GM18858 (cell line): ENCODE results near the gene COG3.

Source experiments
- ATAC-seq: cut with Tn5 transposase; IDR thresholded peaks from one replicate; pipeline ENCODE4 v1.9.1; 2021; ENCODE audit not compliant: unreplicated experiment

COG3 gene

GRCh38 chr13:45500492-45501174 lies 35.9 kb downstream of the COG3 start:
- ATAC-seq, result no peak

GRCh38 chr13:45501175-45501526 lies 36.4 kb downstream of the COG3 start:
- no peak for ATAC-seq

DNA sequence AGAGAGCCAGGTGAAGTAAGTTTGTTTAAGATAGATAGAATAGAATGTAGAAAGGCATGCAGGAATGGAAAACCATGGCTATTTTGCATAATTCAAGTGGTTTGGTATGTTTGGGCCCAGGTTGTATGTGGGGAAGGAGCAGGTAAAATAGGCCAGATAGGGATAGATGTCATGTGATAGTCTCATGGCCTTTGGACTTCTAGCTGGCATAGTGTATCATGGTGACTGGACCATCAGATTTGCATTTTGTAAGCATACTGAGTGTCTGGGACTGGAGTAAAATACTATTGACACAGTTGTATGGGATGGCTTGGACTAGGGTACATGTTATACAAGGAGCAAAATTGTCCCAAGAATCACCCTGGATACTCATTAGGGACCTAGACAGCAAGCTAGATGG lies 38.9 kb downstream of the COG3 start:
- no peak for ATAC-seq

DNA sequence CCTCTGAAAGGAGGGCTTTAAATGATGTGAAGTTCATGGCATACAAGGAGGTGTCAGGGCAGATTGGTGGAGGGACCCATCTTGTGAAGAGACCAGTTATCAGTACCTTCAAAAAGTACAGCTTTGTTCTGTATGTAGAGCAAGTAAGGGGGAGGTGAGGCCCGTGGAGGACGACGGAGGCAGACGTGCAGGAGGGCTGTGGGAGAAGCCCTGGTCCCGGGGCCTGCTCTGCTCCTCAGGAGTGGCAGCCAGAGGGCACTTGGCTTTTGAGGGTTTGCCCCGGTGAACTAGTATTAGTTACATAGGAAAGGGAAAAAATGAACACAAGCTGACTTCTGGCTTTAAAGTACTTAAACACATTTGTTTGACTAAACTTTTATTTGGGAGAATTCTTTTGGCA lies 42.1 kb downstream of the COG3 start:
- no peak for ATAC-seq

- no peak for ATAC-seq
These were observed 44.0 kb downstream of the COG3 start for GRCh38 chr13:45508776-45509175.

DNA sequence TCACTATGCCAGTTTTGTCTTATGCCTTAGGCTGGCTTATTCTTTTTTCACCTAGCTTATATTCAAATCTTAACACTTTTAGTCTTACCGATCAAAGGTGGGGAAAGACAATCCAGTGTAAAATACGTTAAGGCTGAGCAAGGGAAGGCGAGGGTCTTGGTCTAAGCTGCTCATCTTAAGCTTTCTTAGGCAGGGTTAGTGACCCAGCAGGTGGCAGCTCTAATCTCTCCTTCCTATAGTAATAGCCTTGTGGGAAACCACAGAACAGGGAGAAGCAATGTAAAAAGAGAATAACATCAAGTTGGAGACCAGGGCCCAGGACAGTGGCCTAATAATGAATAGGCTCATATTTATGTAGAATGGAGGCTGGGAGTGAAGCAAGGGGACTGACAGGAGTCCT lies 45.9 kb downstream of the COG3 start:
- ATAC-seq, result no peak

- ATAC-seq, result no peak
These were observed 46.8 kb downstream of the COG3 start for GRCh38 chr13:45511310-45512097.

- ATAC-seq, result no peak
These were observed 47.4 kb downstream of the COG3 start for GRCh38 chr13:45512098-45512496.

GRCh38 chr13:45516757-45517156 lies 52.0 kb downstream of the COG3 start:
- no peak for ATAC-seq

DNA sequence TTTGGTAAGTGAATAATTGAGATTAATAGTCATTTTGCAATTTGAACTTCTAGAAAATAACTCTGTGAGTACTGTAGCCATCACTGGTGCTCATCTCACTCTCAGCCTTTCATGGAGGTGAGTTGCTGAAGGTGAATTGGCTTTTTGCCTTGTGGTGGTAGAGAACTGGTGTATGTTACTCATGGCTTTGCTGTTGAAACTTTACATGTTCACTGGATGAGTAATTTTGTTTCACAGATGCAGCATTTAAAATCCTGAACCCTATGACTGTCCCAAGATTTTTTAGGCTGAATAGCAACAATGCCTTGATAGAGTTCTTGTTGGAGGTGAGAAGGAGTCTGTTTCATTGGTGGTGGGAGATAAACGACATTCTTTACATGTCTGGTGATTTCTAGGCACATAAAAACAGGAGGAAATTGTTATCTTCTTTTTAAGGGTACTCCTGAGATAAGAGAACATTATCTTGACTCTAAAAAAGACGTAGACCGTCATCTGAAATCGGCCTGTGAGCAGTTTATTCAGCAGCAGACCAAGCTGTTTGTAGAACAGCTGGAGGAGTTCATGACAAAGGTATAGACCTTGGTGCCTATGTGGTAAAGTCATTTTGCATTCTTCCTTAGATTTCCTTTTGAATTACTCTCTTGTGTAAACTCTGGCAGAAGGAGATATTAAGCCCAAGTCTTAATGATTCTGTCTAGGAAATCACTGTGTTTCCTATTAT lies 53.9 kb downstream of the COG3 start:
- no peak for ATAC-seq

GRCh38 chr13:45519493-45519892 lies 54.8 kb downstream of the COG3 start:
- no peak for ATAC-seq

GRCh38 chr13:45521297-45521696 lies 56.6 kb downstream of the COG3 start:
- no peak for ATAC-seq

GRCh38 chr13:45522571-45522970 lies 57.8 kb downstream of the COG3 start:
- no peak for ATAC-seq

DNA sequence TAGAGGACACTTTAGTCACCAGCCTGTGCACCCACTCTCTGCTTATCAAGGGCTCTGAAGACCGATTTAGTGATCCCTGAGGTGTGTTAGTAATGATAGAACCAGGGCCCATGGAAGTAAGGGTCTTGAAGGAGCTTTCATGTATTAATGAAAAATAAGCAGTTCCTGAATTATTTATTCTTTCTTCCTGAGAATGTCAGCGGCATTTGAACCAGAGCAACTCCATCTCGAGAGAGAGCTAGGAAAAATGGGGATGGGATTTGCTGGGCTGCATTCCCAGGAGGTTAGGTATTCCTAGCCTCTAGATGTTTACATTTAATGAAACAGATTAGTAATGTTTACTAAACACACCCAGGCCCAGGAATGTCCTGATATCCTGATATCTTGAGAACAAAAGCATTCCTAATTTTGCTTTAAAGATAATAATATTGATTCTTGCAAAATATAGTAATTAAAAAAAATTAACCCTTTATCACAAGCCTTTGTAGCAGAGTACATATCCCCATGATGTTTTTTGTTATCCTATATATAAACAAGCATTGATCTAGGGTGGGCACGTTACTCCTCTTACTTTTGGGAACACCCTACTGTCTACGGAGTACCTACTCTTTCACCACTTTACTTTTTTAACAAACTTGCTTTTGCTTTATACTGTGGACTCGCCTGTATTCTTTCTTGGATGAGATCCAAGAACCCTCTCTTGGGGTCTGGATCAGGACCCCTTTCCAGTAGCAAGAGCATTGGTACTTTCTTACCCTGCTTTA lies 63.1 kb downstream of the COG3 start:
- ATAC-seq, result no peak

GRCh38 chr13:45529758-45530157 lies 65.0 kb downstream of the COG3 start:
- ATAC-seq, result no peak

DNA sequence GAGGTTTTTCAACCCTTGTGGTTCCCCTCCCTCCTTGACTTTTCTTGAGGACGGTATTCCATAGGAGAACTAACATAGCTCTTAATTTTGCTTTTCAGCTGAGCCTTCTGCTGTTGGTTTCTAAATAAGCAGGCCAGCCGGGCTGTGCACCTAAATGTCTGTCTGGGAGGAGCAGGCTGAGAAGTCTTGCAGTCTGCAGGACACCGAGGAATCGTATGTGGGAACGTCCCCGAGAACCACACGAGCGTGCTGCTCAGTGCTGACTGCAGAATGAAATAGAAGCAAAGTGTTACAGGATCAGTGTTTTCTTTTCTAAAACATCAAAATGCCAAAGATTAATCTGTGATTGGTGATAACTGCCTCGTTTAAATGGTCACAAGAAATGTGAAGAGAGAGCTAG lies 69.9 kb downstream of the COG3 start:
- no peak for ATAC-seq

GRCh38 chr13:45536224-45536623 lies 71.5 kb downstream of the COG3 start:
- ATAC-seq, result no peak

- ATAC-seq, result no peak
These were observed 72.8 kb downstream of the COG3 start for GRCh38 chr13:45537516-45537915.

- ATAC-seq, result no peak
These were observed 73.6 kb downstream of the COG3 start for GRCh38 chr13:45538382-45538781.

GRCh38 chr13:45540195-45540594 lies 75.5 kb downstream of the COG3 start:
- no peak for ATAC-seq

DNA sequence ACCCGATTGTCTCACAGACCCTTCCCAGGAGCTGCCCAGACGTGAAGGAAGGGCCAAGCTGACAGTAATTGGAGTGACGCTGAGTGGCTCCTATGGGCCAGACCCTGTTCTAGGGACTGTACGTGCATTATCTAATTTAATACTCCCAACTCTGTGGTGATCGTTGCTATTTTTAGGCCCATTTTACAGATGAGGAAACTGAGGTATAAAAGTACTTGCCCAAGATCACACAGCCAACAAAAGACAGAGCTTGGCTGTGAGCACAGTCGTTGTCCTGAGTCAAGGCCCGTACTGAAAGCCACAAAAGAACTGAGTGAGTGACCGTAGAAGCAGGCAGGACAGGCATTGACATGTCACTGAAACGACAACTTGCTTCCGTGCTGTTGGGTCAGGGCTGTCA lies 76.1 kb downstream of the COG3 start:
- ATAC-seq, result no peak
